Retinal pigment epithelial cell (primary cell): ENCODE measurements around the gene STK11IP.

ENCODE experiments used
- DNase-seq: peaks from one replicate; pipeline ENCODE4 v3.0.0-alpha.2; 2010; ENCODE audit warnings: low read depth
- H3K4me3 ChIP-seq: 2 replicates; pipeline ENCODE4 v1.5.1; 2011; ENCODE audit warnings: mild to moderate bottlenecking, low read length, control low read depth, moderate library complexity
- CTCF ChIP-seq: conservative IDR thresholded peaks from 2 replicates; pipeline ENCODE4 v1.5.1; 2011; ENCODE audit warnings: low read depth, low read length, control low read depth, inconsistent platforms

Gene STK11IP

DNA sequence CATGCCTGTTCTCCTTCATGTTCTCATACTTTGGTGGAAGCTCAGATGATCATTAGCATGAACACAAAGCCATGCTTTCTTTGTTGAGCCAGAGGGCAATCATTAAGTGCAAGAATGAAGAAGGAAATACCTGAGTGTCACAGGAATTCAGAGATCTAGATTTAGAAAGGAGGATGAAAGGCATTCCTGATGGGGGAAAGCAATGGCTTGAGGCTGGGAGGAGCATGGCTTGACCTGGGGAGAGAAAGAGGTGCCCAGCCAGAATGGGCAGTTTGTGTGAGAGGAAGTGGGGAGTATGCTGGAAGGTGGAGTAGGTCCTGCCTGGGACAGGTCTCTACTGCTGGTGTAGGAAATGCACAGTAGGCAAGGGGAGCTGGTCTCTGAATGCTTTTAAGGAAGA lies 64.9 kb downstream of the STK11IP start:
- DNase-seq = no peak
- no peak overlapping the region for H3K4me3 ChIP-seq
- TF ChIP-seq CTCF = no peak

DNA sequence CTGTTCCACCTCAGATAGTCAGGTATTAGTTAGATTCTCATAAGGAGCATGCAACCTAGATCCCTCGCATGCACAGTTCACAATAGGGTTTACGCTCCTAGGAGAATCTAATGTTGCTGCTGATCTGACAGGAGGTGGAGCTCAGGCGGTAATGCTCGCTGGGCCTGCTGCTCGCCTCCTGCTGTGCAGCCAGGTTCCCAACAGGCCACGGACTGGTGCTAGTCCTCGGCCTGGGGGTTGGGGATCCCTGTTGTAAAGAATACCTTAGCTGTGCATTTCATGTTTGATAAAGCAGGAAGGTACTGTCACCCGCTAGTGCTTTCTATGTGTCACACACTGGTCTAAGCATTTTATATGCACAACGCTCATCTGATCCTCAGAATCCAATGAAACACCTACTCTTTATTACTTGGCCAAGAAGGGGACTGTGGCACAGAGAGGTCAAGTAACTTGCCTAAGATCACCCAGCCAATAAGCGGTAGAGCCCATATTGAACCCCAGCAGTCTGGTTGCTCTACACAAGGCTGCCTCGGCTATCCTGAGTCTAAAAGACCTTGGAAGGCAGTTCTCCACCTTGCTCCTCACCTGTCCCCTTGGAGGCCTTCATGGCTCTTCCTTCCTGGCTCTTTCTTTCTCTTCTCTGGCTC lies 65.6 kb downstream of the STK11IP start:
- DNase-seq = no peak
- no peak for TF ChIP-seq CTCF
- no peak overlapping the region for H3K4me3 ChIP-seq

GRCh38 chr2:219664041-219664440 lies 66.4 kb downstream of the STK11IP start:
- H3K4me3 ChIP-seq = no peak overlapping the region
- no peak for TF ChIP-seq CTCF
- DNase-seq = no peak

DNA sequence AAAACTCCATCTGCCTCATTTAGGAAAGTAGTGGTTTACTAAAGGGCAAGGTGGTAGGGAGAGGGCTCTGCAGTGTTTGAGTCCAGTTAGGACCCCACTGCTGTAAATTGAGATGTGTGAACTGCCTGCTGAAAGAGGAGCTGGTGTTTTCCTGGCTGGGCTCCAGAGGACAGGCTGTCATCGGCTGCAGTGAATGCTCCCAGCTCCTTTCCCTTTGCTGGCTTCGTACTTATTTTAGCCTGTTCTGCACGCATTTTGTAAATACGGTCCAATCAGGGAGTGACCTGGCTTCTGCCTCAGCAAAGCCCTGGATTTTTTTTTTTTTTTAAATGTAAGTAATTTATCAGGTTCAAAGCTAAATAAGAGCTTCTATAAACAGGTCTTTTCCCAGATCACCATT lies 67.3 kb downstream of the STK11IP start:
- no peak for TF ChIP-seq CTCF
- H3K4me3 ChIP-seq = no peak overlapping the region
- DNase-seq = no peak

GRCh38 chr2:219665926-219666325 lies 68.3 kb downstream of the STK11IP start:
- TF ChIP-seq CTCF = no peak
- DNase-seq = no peak
- H3K4me3 ChIP-seq = no peak overlapping the region
